HG02938 (cell line): Measurements from ENCODE around the gene HABP2.

Experiments
- ATAC-seq: cut with Tn5 transposase; IDR thresholded peaks from one replicate; pipeline ENCODE4 v1.9.1; 2021; ENCODE audit warnings: mild to moderate bottlenecking, moderate library complexity; ENCODE audit not compliant: unreplicated experiment

The HABP2 gene

GRCh38 chr10:113627836-113628235, 75.0 kb downstream of the HABP2 start:
- ATAC-seq = no peak

GRCh38 chr10:113628607-113629153, 75.8 kb downstream of the HABP2 start:
- no peak for ATAC-seq

- ATAC-seq = no peak
These were observed 78.2 kb downstream of the HABP2 start for GRCh38 chr10:113630929-113631533.

- no peak for ATAC-seq
These were observed 79.0 kb downstream of the HABP2 start for GRCh38 chr10:113631684-113632367.
